Kidney (tissue), 14 donors: Measurements from ENCODE around the gene AAK1. TPM values are rescaled to one million over a fixed set of nuclear protein-coding genes. Genes with fewer than 3 reads are reported as not detected.

Source experiments
- DNase-seq, 5 donors: peaks; one replicate each; pipeline ENCODE4 v3.0.0-alpha.2; 2013 to 2020
- FAIRE-seq: peaks from 2 replicates; lab custom pipeline; 2012; peaks lifted over from hg19 to GRCh38; lab: Jason Lieb, UNC
- H3K27ac ChIP-seq, 2 donors: one replicate each; pipeline ENCODE4 v1.7.0; 2013; ENCODE audit warnings: low read depth in 2 of 2, low read length in 2 of 2, inconsistent platforms in 1 of 2
- H3K27me3 ChIP-seq: one replicate; pipeline ENCODE4 v1.7.1; 2013; ENCODE audit warnings: low read length, inconsistent platforms; ENCODE audit not compliant: control insufficient read depth, insufficient read depth
- H3K36me3 ChIP-seq, 3 donors: one replicate each; pipeline versions ENCODE4 v1.7.0 to v1.7.1; 2013; ENCODE audit warnings: low read length in 3 of 3, control low read depth in 1 of 3, inconsistent platforms in 1 of 3; ENCODE audit not compliant: insufficient read depth in 3 of 3, control insufficient read depth in 2 of 3
- H3K4me1 ChIP-seq, 3 donors: one replicate each; pipeline versions ENCODE4 v1.7.0 to v1.7.1; 2013; ENCODE audit warnings: low read length in 3 of 3, inconsistent platforms in 1 of 3, low read depth in 1 of 3; ENCODE audit not compliant: control insufficient read depth in 2 of 3, insufficient read depth in 2 of 3
- H3K4me3 ChIP-seq, 3 donors: one replicate each; pipeline versions ENCODE4 v1.7.0 to v1.8.1; 2013; ENCODE audit warnings: low read length in 3 of 3, control low read depth in 1 of 3, inconsistent platforms in 1 of 3
- H3K9ac ChIP-seq, 3 donors: one replicate each; pipeline versions ENCODE4 v1.7.0 to v1.7.1; 2013; ENCODE audit warnings: low read length in 3 of 3, control low read depth in 1 of 3, inconsistent platforms in 1 of 3
- H3K9me3 ChIP-seq, 3 donors: one replicate each; pipeline versions ENCODE4 v1.7.0 to v1.7.1; 2013; ENCODE audit warnings: low read length in 3 of 3, control low read depth in 1 of 3, inconsistent platforms in 1 of 3; ENCODE audit not compliant: control insufficient read depth in 2 of 3, insufficient read depth in 1 of 3
- intact Hi-C: fragments of 100-400 bp; cut with DNase I; formaldehyde crosslinking; loops from one replicate; pipeline ENCODE4 v1.11.1; 2022
- polyA plus RNA-seq: library from polyadenylated mRNA; stranded (reverse); fragments of 350-450 nt; fragmentation: Illumina TruSeq; extraction: RNeasy Lipid Tissue Mini Kit (QIAGEN cat#74804); gene quantifications from one replicate; pipeline ENCODE4 v1.2.3, GENCODE V29; 2014; ENCODE audit warnings: low read depth, low replicate concordance; ENCODE audit not compliant: insufficient read depth
- total RNA-seq: library from RNA; stranded (reverse); fragmentation: NEBNext Ultra II Directional; extraction: Animal tissue kit (Norgen Biotek cat#: 25700); gene quantifications from one replicate; pipeline ENCODE4 v1.2.1, GENCODE V29; 2021
- TF ChIP-seq, protein P1 (sequence below): IDR thresholded peaks from 3 replicates; pipeline ENCODE4 v1.5.1; 2012; ENCODE audit warnings: mild to moderate bottlenecking, moderate library complexity, borderline replicate concordance; ENCODE audit not compliant: insufficient read depth; ENCODE audit errors: extremely low read depth
- donor health status: control.
- donor health status: control.
- donor health status: control.
- donor health status: control.
- donor health status: control.
- donor health status: DM: yes; HTN: yes; CAD: no.
- donor health status: Normal renal cell carcinoma (clear cell type).

Gene AAK1
- total and polyA plus RNA-seq, 2 donors from 2014 or later = 25.8 to 93.7 TPM

DNA sequence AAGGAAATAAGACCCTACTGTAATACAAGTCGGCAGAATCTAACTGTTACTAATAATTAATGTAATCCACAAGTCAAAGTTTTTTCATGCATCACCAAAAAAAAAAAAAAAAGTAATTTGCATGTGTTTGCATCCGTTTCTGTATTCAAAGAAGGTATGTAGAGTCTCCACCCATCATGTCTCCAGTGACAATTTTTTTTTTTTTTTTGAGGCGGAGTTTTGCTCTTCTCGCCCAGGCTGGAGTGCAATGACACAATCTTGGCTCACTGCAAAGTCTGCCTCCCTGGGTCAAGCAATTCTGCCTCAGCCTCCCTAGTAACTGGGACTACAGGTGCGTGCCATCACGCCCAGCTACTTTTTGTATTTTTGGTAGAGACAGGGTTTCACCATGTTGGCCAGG lies 182.1 kb downstream of the AAK1 start:
- intact Hi-C loops = no loop called here

DNA sequence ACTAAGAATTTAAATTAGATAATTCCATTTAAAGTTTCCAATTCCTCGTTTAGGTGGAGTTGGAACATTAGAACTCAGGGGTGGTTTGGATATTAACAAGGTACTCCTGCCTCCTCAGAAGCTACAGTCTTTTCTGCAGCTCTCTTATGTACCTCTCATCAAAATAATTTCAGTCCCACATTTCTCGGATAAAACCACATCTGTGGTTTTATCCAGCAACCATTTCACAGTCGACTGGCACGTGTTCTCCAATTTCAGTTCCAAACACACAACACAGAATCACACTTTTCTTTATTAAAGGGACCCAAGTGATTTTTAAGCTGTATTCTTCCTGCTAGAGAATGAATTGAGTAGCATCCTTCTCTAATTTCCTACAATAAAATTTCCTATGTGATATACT lies 183.6 kb downstream of the AAK1 start:
- no peak overlapping the region for H3K9ac ChIP-seq
- peaks cover 0 to 3% (median 0%) of the 10 kb centered on the region in 3 donors for H3K36me3 ChIP-seq
- no peak overlapping the region for H3K4me3 ChIP-seq
- intact Hi-C loops = no loop called here
- TF ChIP-seq, protein P1, sequence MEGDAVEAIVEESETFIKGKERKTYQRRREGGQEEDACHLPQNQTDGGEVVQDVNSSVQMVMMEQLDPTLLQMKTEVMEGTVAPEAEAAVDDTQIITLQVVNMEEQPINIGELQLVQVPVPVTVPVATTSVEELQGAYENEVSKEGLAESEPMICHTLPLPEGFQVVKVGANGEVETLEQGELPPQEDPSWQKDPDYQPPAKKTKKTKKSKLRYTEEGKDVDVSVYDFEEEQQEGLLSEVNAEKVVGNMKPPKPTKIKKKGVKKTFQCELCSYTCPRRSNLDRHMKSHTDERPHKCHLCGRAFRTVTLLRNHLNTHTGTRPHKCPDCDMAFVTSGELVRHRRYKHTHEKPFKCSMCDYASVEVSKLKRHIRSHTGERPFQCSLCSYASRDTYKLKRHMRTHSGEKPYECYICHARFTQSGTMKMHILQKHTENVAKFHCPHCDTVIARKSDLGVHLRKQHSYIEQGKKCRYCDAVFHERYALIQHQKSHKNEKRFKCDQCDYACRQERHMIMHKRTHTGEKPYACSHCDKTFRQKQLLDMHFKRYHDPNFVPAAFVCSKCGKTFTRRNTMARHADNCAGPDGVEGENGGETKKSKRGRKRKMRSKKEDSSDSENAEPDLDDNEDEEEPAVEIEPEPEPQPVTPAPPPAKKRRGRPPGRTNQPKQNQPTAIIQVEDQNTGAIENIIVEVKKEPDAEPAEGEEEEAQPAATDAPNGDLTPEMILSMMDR = no peak
- DNase-seq (no peak), FAIRE-seq (no peak)
- H3K27me3 ChIP-seq = no peaks in the 10 kb centered on the region
- H3K9me3 ChIP-seq = no peaks in the 10 kb centered on the region
- no peak overlapping the region for H3K27ac ChIP-seq
- no peaks in the 10 kb centered on the region for H3K4me1 ChIP-seq

More for the DNA sequence above, 182.1 kb downstream of the AAK1 start:
- no peak for FAIRE-seq
- Histone ChIP-seq H3K27ac (no peak overlapping the region), H3K9ac (no peak overlapping the region), H3K4me1 (no peaks in the 10 kb centered on the region), H3K27me3 (no peaks in the 10 kb centered on the region), H3K4me3 (no peak overlapping the region), H3K36me3 (peaks cover 0 to 9% (median 3%) of the 10 kb centered on the region in 3 donors), H3K9me3 (no peaks in the 10 kb centered on the region)
- TF ChIP-seq, protein P1 = no peak
- DNase-seq = no peak

DNA sequence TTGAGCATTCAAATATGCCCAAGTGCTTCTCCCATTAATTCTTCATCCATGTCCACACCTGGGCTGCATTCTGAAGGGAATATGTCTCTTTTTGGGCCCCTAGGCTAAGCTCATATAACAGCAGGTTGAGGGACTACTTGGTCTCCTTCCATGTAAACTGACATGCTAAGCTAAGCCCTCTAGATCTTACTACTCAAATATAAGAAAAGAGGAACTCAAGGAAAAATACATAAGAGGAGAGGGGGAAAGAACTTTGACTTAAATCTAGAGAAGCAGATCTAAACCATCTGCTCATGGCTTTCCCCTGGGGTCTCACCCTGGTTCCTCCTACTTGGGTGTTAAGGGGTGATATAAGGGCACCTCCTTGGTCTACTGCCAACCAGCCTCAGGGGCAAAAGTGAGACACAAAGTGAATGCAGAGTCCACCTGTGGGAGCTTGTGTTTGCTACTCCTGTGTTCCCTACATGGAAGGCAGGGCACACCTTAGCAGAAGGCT lies 186.5 kb downstream of the AAK1 start:
- H3K27ac ChIP-seq = no peak overlapping the region

More for the DNA sequence above, 186.5 kb downstream of the AAK1 start:
- Histone ChIP-seq H3K27me3 (no peaks in the 10 kb centered on the region), H3K4me3 (no peak overlapping the region), H3K9me3 (no peaks in the 10 kb centered on the region), H3K36me3 (no peaks in the 10 kb centered on the region), H3K4me1 (no peaks in the 10 kb centered on the region), H3K9ac (no peak overlapping the region)
- no peak for DNase-seq
- TF ChIP-seq, protein P1 = no peak
- no peak for FAIRE-seq
- intact Hi-C loops = no loop called here
